ENCODE results near the gene GBE1.

GRCh38 chr3:81769299-81769698, 7.9 kb upstream of the GBE1 start:
- no peak for TF ChIP-seq NR1H2 (CRISPR knock-in tag; IDR thresholded peaks at IDR 0.05)
- TF ChIP-seq MXD4 (CRISPR knock-in tag; IDR thresholded peaks at IDR 0.05; ENCODE audit: borderline replicate concordance), result no peak
- no peak for TF ChIP-seq CTCF (IDR thresholded peaks at IDR 0.05)
- TF ChIP-seq, protein P1, sequence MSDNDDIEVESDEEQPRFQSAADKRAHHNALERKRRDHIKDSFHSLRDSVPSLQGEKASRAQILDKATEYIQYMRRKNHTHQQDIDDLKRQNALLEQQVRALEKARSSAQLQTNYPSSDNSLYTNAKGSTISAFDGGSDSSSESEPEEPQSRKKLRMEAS (CRISPR knock-in tag; IDR thresholded peaks at IDR 0.05), result no peak
- TF ChIP-seq, protein P2, sequence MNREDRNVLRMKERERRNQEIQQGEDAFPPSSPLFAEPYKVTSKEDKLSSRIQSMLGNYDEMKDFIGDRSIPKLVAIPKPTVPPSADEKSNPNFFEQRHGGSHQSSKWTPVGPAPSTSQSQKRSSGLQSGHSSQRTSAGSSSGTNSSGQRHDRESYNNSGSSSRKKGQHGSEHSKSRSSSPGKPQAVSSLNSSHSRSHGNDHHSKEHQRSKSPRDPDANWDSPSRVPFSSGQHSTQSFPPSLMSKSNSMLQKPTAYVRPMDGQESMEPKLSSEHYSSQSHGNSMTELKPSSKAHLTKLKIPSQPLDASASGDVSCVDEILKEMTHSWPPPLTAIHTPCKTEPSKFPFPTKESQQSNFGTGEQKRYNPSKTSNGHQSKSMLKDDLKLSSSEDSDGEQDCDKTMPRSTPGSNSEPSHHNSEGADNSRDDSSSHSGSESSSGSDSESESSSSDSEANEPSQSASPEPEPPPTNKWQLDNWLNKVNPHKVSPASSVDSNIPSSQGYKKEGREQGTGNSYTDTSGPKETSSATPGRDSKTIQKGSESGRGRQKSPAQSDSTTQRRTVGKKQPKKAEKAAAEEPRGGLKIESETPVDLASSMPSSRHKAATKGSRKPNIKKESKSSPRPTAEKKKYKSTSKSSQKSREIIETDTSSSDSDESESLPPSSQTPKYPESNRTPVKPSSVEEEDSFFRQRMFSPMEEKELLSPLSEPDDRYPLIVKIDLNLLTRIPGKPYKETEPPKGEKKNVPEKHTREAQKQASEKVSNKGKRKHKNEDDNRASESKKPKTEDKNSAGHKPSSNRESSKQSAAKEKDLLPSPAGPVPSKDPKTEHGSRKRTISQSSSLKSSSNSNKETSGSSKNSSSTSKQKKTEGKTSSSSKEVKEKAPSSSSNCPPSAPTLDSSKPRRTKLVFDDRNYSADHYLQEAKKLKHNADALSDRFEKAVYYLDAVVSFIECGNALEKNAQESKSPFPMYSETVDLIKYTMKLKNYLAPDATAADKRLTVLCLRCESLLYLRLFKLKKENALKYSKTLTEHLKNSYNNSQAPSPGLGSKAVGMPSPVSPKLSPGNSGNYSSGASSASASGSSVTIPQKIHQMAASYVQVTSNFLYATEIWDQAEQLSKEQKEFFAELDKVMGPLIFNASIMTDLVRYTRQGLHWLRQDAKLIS (CRISPR knock-in tag; IDR thresholded peaks at IDR 0.05; ENCODE audit: borderline replicate concordance), result no peak
- TF ChIP-seq CREB1 (CRISPR knock-in tag; IDR thresholded peaks at IDR 0.05), result no peak
- TF ChIP-seq, protein P3, sequence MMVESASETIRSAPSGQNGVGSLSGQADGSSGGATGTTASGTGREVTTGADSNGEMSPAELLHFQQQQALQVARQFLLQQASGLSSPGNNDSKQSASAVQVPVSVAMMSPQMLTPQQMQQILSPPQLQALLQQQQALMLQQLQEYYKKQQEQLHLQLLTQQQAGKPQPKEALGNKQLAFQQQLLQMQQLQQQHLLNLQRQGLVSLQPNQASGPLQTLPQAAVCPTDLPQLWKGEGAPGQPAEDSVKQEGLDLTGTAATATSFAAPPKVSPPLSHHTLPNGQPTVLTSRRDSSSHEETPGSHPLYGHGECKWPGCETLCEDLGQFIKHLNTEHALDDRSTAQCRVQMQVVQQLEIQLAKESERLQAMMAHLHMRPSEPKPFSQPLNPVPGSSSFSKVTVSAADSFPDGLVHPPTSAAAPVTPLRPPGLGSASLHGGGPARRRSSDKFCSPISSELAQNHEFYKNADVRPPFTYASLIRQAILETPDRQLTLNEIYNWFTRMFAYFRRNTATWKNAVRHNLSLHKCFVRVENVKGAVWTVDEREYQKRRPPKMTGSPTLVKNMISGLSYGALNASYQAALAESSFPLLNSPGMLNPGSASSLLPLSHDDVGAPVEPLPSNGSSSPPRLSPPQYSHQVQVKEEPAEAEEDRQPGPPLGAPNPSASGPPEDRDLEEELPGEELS (CRISPR knock-in tag; IDR thresholded peaks at IDR 0.05), result no peak
- no peak for TF ChIP-seq SP1 (CRISPR knock-in tag; conservative IDR thresholded peaks at IDR 0.05)
- TF ChIP-seq FOXP1 (CRISPR knock-in tag; IDR thresholded peaks at IDR 0.05; ENCODE audit: borderline replicate concordance), result no peak
- TF ChIP-seq, protein P4, sequence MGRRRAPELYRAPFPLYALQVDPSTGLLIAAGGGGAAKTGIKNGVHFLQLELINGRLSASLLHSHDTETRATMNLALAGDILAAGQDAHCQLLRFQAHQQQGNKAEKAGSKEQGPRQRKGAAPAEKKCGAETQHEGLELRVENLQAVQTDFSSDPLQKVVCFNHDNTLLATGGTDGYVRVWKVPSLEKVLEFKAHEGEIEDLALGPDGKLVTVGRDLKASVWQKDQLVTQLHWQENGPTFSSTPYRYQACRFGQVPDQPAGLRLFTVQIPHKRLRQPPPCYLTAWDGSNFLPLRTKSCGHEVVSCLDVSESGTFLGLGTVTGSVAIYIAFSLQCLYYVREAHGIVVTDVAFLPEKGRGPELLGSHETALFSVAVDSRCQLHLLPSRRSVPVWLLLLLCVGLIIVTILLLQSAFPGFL (CRISPR knock-in tag; IDR thresholded peaks at IDR 0.05; ENCODE audit: borderline replicate concordance), result no peak
- TF ChIP-seq JUN (CRISPR knock-in tag; IDR thresholded peaks at IDR 0.05), result no peak
